Measurements from ENCODE around the gene MARK2.

DNA sequence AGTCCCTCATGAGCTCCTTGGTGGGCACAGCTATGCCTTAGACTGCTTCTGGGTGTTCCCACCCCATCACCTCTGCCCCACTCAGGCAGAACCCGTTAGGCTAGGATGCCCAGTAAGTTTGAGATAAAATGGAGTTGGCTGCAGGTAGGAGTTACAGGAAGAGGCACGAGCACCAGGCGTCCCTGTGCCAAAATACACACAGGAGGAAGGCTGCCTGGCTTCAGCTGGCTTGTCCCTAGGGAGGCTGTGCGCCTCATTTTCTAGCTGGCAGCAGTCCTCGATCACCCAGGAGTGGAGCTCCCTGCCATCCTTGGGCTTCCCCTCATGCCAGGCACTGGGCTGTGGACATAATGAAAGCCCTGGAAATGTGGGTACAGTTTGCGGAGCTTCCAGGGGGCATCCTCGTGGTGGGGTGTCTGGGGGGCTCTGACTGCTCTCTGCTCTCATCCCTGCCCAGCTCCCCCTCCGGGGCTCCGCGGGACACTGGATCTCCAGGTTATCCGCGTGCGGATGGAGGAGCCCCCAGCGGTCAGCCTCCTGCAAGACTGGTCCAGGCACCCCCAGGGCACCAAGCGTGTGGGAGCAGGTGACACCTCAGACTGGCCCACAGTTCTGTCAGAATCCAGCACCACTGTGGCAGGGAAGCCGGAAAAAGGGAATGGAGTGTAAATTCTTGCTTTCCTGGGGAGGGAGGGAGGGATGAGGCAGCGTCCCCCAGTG, 12.3 kb upstream of the MARK2 start:
- no peak for TF ChIP-seq POLR2A (IDR thresholded peaks at IDR 0.05)
- TF ChIP-seq, protein P1, sequence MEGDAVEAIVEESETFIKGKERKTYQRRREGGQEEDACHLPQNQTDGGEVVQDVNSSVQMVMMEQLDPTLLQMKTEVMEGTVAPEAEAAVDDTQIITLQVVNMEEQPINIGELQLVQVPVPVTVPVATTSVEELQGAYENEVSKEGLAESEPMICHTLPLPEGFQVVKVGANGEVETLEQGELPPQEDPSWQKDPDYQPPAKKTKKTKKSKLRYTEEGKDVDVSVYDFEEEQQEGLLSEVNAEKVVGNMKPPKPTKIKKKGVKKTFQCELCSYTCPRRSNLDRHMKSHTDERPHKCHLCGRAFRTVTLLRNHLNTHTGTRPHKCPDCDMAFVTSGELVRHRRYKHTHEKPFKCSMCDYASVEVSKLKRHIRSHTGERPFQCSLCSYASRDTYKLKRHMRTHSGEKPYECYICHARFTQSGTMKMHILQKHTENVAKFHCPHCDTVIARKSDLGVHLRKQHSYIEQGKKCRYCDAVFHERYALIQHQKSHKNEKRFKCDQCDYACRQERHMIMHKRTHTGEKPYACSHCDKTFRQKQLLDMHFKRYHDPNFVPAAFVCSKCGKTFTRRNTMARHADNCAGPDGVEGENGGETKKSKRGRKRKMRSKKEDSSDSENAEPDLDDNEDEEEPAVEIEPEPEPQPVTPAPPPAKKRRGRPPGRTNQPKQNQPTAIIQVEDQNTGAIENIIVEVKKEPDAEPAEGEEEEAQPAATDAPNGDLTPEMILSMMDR (IDR thresholded peaks at IDR 0.05) = no peak

Data from body of pancreas (tissue), 4 donors.